DOHH2 (cell line): ENCODE results near the gene TRPM2.

Experiments
- H3F3A ChIP-seq: fragments of 200-600 bp; sonication (generic), shearing (Covaris generic); 2 replicates; pipeline ENCODE4 v1.6.0; 2016; ENCODE audit warnings: antibody characterized with exemption, mild to moderate bottlenecking; ENCODE audit not compliant: control insufficient read depth, insufficient read depth
- H3K27ac ChIP-seq: fragments of 200-600 bp; sonication (generic); 2 replicates; pipeline ENCODE4 v1.5.1; 2014; ENCODE audit warnings: low read depth, mild to moderate bottlenecking, low read length, moderate library complexity
- H3K27me3 ChIP-seq: fragments of 200-600 bp; sonication (generic); 2 replicates; pipeline ENCODE4 v1.6.1; 2014; ENCODE audit warnings: mild to moderate bottlenecking, low read length, mixed read lengths; ENCODE audit not compliant: control insufficient read depth
- H3K36me3 ChIP-seq: fragments of 200-600 bp; sonication (generic); 2 replicates; pipeline ENCODE4 v1.6.1; 2014; ENCODE audit warnings: mild to moderate bottlenecking, low read length, moderate library complexity, mixed read lengths; ENCODE audit not compliant: control insufficient read depth
- H3K4me1 ChIP-seq: fragments of 200-600 bp; sonication (generic); 2 replicates; pipeline ENCODE4 v1.6.1; 2014; ENCODE audit warnings: mild to moderate bottlenecking, low read length, mixed read lengths; ENCODE audit not compliant: control insufficient read depth
- H3K4me2 ChIP-seq: fragments of 200-600 bp; sonication (generic); 2 replicates; pipeline ENCODE4 v1.6.0; 2014; ENCODE audit warnings: mild to moderate bottlenecking, low read length, moderate library complexity
- H3K4me3 ChIP-seq: fragments of 200-600 bp; sonication (generic); 2 replicates; pipeline ENCODE4 v1.5.1; 2014; ENCODE audit warnings: mild to moderate bottlenecking, low read length, mixed read lengths
- H3K79me2 ChIP-seq: fragments of 200-600 bp; sonication (generic); 2 replicates; pipeline ENCODE4 v1.6.1; 2014; ENCODE audit warnings: mild to moderate bottlenecking, low read length, mixed read lengths; ENCODE audit not compliant: control insufficient read depth
- H3K9me2 ChIP-seq: fragments of 200-600 bp; sonication (generic); replicated peaks from 2 replicates; pipeline ENCODE4 v1.6.1; 2014; ENCODE audit warnings: mild to moderate bottlenecking, low read length, mixed read lengths; ENCODE audit not compliant: control insufficient read depth
- H3K9me3 ChIP-seq: fragments of 200-600 bp; sonication (generic); 2 replicates; pipeline ENCODE4 v1.6.1; 2014; ENCODE audit warnings: antibody characterized with exemption, low read length, mixed read lengths; ENCODE audit not compliant: control insufficient read depth, insufficient read depth
- H4K20me1 ChIP-seq: fragments of 200-600 bp; sonication (generic); 2 replicates; pipeline ENCODE4 v1.6.0; 2014; ENCODE audit warnings: low read depth, mild to moderate bottlenecking, antibody characterized with exemption, low read length, moderate library complexity; ENCODE audit not compliant: control insufficient read depth, insufficient read depth
- CTCF ChIP-seq: fragments of 200-600 bp; sonication (generic); IDR thresholded peaks from one replicate; pipeline ENCODE4 v1.5.1; 2014; ENCODE audit warnings: antibody characterized with exemption, mild to moderate bottlenecking, low read depth, low read length; ENCODE audit not compliant: poor library complexity, severe bottlenecking
- EZH2phosphoT487 ChIP-seq: fragments of 200-600 bp; sonication (generic); IDR thresholded peaks from 2 replicates; pipeline ENCODE4 v1.6.1; 2017; ENCODE audit warnings: borderline replicate concordance, mild to moderate bottlenecking, antibody characterized with exemption, low read length, moderate library complexity, mixed read lengths

Gene TRPM2

GRCh38 chr21:44324854-44325107 lies 28.6 kb upstream of the TRPM2 start:
- no peaks in the 10 kb centered on the region for H3K9me3 ChIP-seq
- no peak for TF ChIP-seq EZH2phosphoT487
- no peak for TF ChIP-seq CTCF
- no peaks in the 10 kb centered on the region for H3K27me3 ChIP-seq
- no peaks in the 10 kb centered on the region for H3K79me2 ChIP-seq
- H3K9me2 ChIP-seq, result no peaks in the 10 kb centered on the region
- no peak overlapping the region for H3K4me2 ChIP-seq
- H3K4me3 ChIP-seq, result no peak overlapping the region
- H3K27ac ChIP-seq, result no peak overlapping the region
- H3F3A ChIP-seq, result peaks cover 3% of the 10 kb centered on the region; the same call in 1 of the 2 replicates
- H4K20me1 ChIP-seq, result peaks cover 6% of the 10 kb centered on the region; the same call in 1 of the 2 replicates
- H3K36me3 ChIP-seq, result peaks cover 65% of the 10 kb centered on the region
- no peaks in the 10 kb centered on the region for H3K4me1 ChIP-seq

GRCh38 chr21:44325386-44326271 lies 27.8 kb upstream of the TRPM2 start:
- H3K4me2 ChIP-seq, result no peak overlapping the region

GRCh38 chr21:44326272-44326647 lies 27.2 kb upstream of the TRPM2 start:
- no peak overlapping the region for H3K4me2 ChIP-seq
- H4K20me1 ChIP-seq, result peaks cover 6% of the 10 kb centered on the region; the same call in 1 of the 2 replicates
- no peaks in the 10 kb centered on the region for H3K79me2 ChIP-seq
- H3K27ac ChIP-seq, result no peak overlapping the region
- peaks cover 3% of the 10 kb centered on the region; the same call in 1 of the 2 replicates for H3F3A ChIP-seq
- no peak for TF ChIP-seq EZH2phosphoT487
- TF ChIP-seq CTCF, result no peak
- no peaks in the 10 kb centered on the region for H3K27me3 ChIP-seq
- no peak overlapping the region for H3K4me3 ChIP-seq
- no peaks in the 10 kb centered on the region for H3K4me1 ChIP-seq
- H3K9me3 ChIP-seq, result no peaks in the 10 kb centered on the region
- no peaks in the 10 kb centered on the region for H3K9me2 ChIP-seq
- peaks cover 58% of the 10 kb centered on the region for H3K36me3 ChIP-seq

More at GRCh38 chr21:44325386-44326271, 27.8 kb upstream of the TRPM2 start:
- no peaks in the 10 kb centered on the region for H3K9me2 ChIP-seq
- no peaks in the 10 kb centered on the region for H3K79me2 ChIP-seq
- H3F3A ChIP-seq, result peaks cover 3% of the 10 kb centered on the region; the same call in 1 of the 2 replicates
- H3K9me3 ChIP-seq, result no peaks in the 10 kb centered on the region
- no peak overlapping the region for H3K27ac ChIP-seq
- no peaks in the 10 kb centered on the region for H3K27me3 ChIP-seq
- peaks cover 6% of the 10 kb centered on the region; the same call in 1 of the 2 replicates for H4K20me1 ChIP-seq
- peaks cover 61% of the 10 kb centered on the region for H3K36me3 ChIP-seq
- TF ChIP-seq CTCF (no peak), EZH2phosphoT487 (no peak)
- H3K4me3 ChIP-seq, result no peak overlapping the region
- no peaks in the 10 kb centered on the region for H3K4me1 ChIP-seq
